Tibial nerve (tissue), 4 donors: ENCODE results near the gene PARD6B. TPM values are rescaled to one million over a fixed set of nuclear protein-coding genes. Genes with fewer than 3 reads are reported as not detected.
"Not testable (repeated sequence)": the region's sequence is repeated elsewhere in the genome, so short reads cannot be mapped to it uniquely, and the experiment has no call there.

ENCODE experiments used
- DNase-seq, 2 donors: peaks; one replicate each; pipeline ENCODE4 v3.0.0-alpha.2; 2019; ENCODE audit warnings: low spot score in 2 of 2
- H3K27ac ChIP-seq, 4 donors: fragments of 200-600 bp; sonication (generic) in 3 of 4; one replicate each; pipeline ENCODE4 v1.5.1; 2017 to 2019; ENCODE audit warnings: mild to moderate bottlenecking in 1 of 4
- H3K27me3 ChIP-seq, 2 donors: fragments of 200-600 bp; sonication (generic) in 1 of 2; one replicate each; pipeline versions ENCODE4 v1.5.1 to v1.6.0; 2017 to 2019
- H3K36me3 ChIP-seq, 3 donors: fragments of 200-600 bp; sonication (generic); one replicate each; pipeline ENCODE4 v1.5.1; 2018 to 2019
- H3K4me1 ChIP-seq, 4 donors: fragments of 200-600 bp; sonication (generic) in 3 of 4; one replicate each; pipeline ENCODE4 v1.5.1; 2017 to 2019
- H3K4me3 ChIP-seq, 4 donors: fragments of 200-600 bp; sonication (generic) in 3 of 4; one replicate each; pipeline ENCODE4 v1.5.1; 2017 to 2019; ENCODE audit warnings: mild to moderate bottlenecking in 1 of 4, moderate library complexity in 1 of 4
- H3K9me3 ChIP-seq, 4 donors: fragments of 200-600 bp; sonication (generic) in 3 of 4; one replicate each; pipeline ENCODE4 v1.5.1; 2017 to 2019
- EP300 ChIP-seq, 2 donors: sonication (generic); formaldehyde crosslinking; IDR thresholded peaks; one replicate each; pipeline ENCODE4 v1.6.1; 2017; ENCODE audit warnings: antibody characterized with exemption in 2 of 2, mild to moderate bottlenecking in 1 of 2
- POLR2A ChIP-seq, 2 donors: fragments of 450-650 bp; IDR thresholded peaks; one replicate each; pipeline ENCODE4 v1.6.1; 2017; ENCODE audit warnings: antibody characterized with exemption in 2 of 2, mild to moderate bottlenecking in 2 of 2, moderate library complexity in 2 of 2
- WGBS, 2 donors: methylation state at CpG; one replicate each; pipeline ENCODE4 v1.1.5; 2018; 5-methylcytosine and 5-hydroxymethylcytosine counted together
- total RNA-seq, 4 donors: library from RNA; depleted of rRNA; stranded (reverse); fragments of >200 nt; gene quantifications; one replicate each; pipeline ENCODE4 v1.1.0, GENCODE V29; 2016
- TF ChIP-seq, protein P1 (sequence below), 5 experiments: fragments of 200-600 bp in 3 of 5; fragments of 450-650 bp in 2 of 5; sonication (generic) in 3 of 5; IDR thresholded peaks; one replicate each; pipeline ENCODE4 v1.5.1; 2016 to 2019; ENCODE audit warnings: antibody characterized with exemption in 5 of 5, mild to moderate bottlenecking in 3 of 5, moderate library complexity in 2 of 5

PARD6B gene
- total RNA-seq, 4 donors from 2014 or later = 2.4 to 3.8 (median 3.5) TPM

DNA sequence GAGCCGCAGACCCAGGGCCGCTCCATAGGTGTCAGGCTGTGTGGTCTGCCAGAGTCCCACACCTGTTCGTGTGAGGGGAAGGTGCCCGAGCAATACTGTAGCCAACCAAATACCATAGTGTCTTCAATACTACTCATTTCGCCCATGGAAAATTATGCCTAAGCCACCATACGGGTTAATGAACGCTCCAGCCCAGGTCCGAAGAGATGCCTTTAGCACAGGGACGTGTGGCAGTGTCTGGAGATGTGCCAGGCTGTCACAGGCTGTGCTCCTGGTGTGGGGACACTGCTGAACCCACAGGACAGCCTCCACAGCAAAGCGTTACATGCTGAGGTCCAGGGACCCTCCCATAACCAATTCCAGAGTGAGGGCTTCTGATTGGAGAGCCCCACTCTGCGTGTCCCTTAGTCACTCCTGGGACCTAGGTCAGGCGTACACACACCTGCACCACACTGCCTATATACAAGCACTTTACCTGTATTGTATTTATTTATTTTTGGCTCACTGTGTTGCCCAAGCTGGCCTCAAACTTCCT is 38.2 kb downstream of the PARD6B start:
- not testable (repeated sequence) for H3K36me3 ChIP-seq, H3K9me3 ChIP-seq, H3K4me3 ChIP-seq, H3K27me3 ChIP-seq, H3K27ac ChIP-seq, DNase-seq, H3K4me1 ChIP-seq
- 82 to 84% methylated on average over 8 to 10 of the region's 12 CpGs for whole genome bisulfite sequencing, 2 donors

DNA sequence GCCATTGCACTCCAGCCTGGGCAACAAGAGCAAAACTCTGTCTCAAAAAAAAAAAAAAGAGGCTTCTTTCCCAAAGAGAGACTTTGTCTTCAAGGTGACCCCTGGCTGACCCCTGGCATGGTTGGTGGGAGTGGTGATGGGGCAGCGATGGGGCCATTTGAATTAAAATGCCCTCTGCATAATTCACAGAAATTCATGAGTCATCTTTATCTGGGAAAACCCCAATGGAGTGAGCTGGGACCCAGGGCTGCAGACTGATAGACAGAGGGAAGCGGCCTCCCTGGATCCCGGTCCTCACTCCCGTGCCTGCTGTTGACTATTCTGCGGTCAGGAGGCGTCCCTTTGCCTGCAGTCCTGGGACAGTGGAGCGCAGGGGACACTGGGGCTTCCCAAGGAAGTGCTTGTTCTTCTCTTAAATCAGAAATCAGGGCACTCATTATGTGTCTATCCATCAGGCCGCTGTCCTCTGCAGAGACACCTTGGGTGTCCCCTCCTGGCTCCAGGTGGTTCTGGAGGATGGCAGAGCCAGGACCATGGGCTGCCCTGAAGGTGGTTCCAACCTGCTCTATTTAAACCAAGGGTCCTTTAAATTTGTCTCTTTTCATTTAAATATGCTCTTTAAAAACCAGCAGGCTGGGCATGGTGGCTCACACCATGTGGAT is 40.2 kb downstream of the PARD6B start:
- H3K27me3 ChIP-seq, H3K27ac ChIP-seq, DNase-seq, H3K36me3 ChIP-seq, H3K4me3 ChIP-seq, H3K4me1 ChIP-seq, H3K9me3 ChIP-seq: not testable (repeated sequence)
- WGBS, 2 donors = 60 to 71% methylated on average over 7 to 8 of the region's 8 CpGs

DNA sequence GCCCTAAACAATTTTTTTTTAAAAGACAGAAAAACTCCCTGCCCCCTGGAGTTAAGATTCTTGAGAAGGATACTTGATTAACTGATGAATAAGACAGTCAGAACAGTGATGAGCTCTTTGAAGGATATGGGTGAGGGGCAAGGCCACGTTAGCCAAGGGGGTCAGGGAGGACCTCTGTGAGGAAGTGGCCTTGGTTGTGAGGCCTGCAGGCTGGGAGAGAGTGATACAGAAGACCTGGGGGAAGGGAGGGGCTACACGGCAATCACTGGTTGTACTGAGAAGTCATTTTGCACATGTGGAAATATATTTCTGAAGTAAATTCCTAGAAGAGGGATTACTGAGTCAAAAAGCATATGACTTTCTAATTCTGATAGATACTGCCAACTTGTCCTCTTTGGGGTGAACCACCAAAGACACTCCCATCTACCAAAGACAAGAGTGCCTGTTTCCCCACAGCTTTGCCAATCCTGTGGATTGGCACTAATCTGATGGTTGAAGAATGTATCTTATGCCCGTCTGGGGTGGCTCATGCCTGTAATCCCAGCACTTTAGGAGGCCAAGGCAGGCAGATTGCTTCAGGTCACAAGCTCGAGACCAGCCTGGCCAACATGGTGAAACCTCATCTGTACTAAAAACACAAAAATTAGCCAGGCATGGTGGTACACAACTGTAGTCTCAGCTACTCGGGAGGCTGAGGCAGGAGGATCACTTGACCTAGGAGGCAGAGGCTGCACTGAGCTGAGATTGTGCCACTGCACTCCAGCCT is 41.2 kb downstream of the PARD6B start:
- H3K27me3 ChIP-seq = no peaks in the 10 kb centered on the region
- no peaks in the 10 kb centered on the region for H3K4me1 ChIP-seq
- TF ChIP-seq POLR2A (IDR thresholded peaks at IDR 0.05) (no peak), EP300 (IDR thresholded peaks at IDR 0.05) (no peak)
- TF ChIP-seq, protein P1, sequence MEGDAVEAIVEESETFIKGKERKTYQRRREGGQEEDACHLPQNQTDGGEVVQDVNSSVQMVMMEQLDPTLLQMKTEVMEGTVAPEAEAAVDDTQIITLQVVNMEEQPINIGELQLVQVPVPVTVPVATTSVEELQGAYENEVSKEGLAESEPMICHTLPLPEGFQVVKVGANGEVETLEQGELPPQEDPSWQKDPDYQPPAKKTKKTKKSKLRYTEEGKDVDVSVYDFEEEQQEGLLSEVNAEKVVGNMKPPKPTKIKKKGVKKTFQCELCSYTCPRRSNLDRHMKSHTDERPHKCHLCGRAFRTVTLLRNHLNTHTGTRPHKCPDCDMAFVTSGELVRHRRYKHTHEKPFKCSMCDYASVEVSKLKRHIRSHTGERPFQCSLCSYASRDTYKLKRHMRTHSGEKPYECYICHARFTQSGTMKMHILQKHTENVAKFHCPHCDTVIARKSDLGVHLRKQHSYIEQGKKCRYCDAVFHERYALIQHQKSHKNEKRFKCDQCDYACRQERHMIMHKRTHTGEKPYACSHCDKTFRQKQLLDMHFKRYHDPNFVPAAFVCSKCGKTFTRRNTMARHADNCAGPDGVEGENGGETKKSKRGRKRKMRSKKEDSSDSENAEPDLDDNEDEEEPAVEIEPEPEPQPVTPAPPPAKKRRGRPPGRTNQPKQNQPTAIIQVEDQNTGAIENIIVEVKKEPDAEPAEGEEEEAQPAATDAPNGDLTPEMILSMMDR (IDR thresholded peaks at IDR 0.05) = no peak
- H3K9me3 ChIP-seq = no peaks in the 10 kb centered on the region
- H3K36me3 ChIP-seq = no peaks in the 10 kb centered on the region
- H3K4me3 ChIP-seq = no peak overlapping the region
- WGBS, 2 donors = 71 to 77% methylated on average over 5 of the region's 5 CpGs
- no peak for DNase-seq
- H3K27ac ChIP-seq = no peak overlapping the region

DNA sequence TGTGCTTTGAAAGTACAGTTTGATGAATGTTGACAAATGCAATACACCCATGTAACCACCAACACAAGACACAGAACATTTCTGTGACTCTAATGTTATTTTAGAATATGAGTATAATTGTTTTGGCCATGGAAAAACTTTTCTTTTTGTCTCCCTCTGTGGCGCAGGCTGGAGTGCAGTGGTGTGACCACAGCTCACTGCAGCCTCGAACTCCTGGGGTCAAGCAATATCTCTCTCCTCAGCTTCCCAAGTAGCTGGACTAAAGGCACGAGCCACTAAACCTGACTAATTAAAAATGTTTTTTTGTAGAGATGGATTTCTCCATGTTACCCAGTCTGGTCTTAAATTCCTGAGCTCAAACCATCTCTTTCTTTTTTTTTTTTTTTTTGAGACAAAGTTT is 43.1 kb downstream of the PARD6B start:
- no peaks in the 10 kb centered on the region for H3K27me3 ChIP-seq
- no peak overlapping the region for H3K4me3 ChIP-seq
- H3K4me1 ChIP-seq = no peaks in the 10 kb centered on the region
- no peaks in the 10 kb centered on the region for H3K9me3 ChIP-seq
- H3K36me3 ChIP-seq = no peaks in the 10 kb centered on the region
- WGBS, 2 donors = 58 to 69% methylated on average over 3 of the region's 3 CpGs
- H3K27ac ChIP-seq = no peak overlapping the region
- no peak for DNase-seq
- TF ChIP-seq POLR2A (IDR thresholded peaks at IDR 0.05) (no peak), EP300 (IDR thresholded peaks at IDR 0.05) (no peak)
- TF ChIP-seq, protein P1 (IDR thresholded peaks at IDR 0.05) = no peak

DNA sequence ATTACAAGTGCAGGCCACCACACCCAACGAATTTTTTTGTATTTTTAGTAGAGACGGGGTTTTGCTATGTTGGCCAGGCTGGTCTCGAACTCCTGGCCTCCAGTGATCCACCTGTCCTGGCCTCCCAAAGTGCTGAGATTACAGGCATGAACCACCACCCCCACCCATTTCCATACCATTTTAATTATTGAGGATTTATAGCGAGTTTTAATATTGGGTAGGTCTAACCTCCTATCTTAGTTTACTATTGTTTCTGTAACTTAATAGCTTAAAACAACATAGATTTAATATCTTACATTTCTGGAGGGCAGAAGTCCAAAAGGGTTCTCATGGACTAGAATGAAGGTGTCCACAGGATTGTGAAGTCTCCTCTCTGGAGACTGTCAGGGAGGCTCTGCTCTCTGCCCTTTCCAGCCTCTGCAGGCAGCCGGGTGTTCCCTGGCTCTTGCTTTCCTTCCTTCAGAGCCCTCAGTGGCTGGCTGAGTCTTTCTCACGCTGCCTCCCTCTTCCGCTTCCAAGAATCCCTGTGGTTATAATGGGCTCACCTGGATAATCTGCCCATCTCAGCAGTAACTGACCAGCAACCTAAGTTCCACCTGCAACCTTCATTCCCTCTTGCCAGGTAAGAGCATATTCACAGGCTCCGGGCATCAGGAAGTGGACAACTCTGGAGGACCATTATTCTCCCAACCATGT is 44.9 kb downstream of the PARD6B start:
- no peak overlapping the region for H3K27ac ChIP-seq
- H3K9me3 ChIP-seq = no peaks in the 10 kb centered on the region
- H3K36me3 ChIP-seq = no peaks in the 10 kb centered on the region
- no peaks in the 10 kb centered on the region for H3K27me3 ChIP-seq
- no peak overlapping the region for H3K4me3 ChIP-seq
- DNase-seq = no peak
- no peak for TF ChIP-seq EP300 (IDR thresholded peaks at IDR 0.05)
- TF ChIP-seq POLR2A (IDR thresholded peaks at IDR 0.05) = no peak
- TF ChIP-seq, protein P1 (IDR thresholded peaks at IDR 0.05) = no peak
- H3K4me1 ChIP-seq = no peaks in the 10 kb centered on the region
- WGBS, 2 donors = 64 to 65% methylated on average over 8 of the region's 8 CpGs

DNA sequence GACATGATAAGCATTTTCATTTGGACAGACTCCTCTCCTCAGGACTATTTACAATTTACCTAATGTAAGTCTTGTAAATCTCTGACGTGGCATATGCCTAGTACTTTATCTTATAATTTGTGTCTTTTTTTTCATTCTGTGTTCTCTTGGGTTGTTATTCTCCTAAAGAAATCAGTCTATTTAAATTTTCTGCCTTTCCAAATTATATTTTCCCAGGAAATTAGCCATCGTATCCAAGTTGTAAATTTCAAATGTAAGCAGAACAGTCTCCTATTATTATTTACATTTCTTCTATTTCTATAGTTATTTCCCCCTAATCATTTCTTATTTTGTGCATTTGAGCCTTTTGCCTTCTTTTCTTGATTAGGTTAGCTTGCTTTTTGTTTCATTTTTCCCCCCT is 46.0 kb downstream of the PARD6B start:
- no peaks in the 10 kb centered on the region for H3K9me3 ChIP-seq
- DNase-seq = no peak
- WGBS, 2 donors = 69 to 72% methylated on average over 2 of the region's 2 CpGs

DNA sequence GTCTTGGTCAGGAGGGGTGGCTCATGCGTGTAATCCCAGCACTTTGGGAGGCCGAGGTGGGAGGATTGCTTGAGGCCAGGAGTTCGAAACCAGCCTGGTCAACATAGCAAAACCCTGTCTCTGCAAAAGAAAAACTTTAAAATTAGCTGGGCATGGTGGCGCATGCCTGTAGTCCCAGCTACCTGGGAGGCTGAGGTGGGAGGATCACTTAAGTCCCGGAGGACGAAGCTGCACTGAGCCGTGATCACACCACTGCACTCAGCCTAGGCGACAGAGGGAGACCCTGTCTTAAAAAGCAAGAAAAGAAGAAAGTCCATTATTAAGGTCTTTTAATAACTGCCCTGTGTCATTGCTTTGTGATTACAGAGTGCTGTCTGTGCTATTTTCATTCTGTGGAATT is 47.6 kb downstream of the PARD6B start:
- not testable (repeated sequence) for H3K4me3 ChIP-seq, H3K27me3 ChIP-seq, DNase-seq, H3K36me3 ChIP-seq, H3K9me3 ChIP-seq, H3K27ac ChIP-seq, H3K4me1 ChIP-seq
- 66 to 72% methylated on average over 8 of the region's 8 CpGs for WGBS, 2 donors

More for the DNA sequence above, 46.0 kb downstream of the PARD6B start:
- H3K27ac ChIP-seq = no peak overlapping the region
- TF ChIP-seq, protein P1 (IDR thresholded peaks at IDR 0.05) = no peak
- TF ChIP-seq EP300 (IDR thresholded peaks at IDR 0.05) (no peak), POLR2A (IDR thresholded peaks at IDR 0.05) (no peak)
- no peaks in the 10 kb centered on the region for H3K4me1 ChIP-seq
- no peaks in the 10 kb centered on the region for H3K36me3 ChIP-seq
- H3K27me3 ChIP-seq = no peaks in the 10 kb centered on the region
- no peak overlapping the region for H3K4me3 ChIP-seq
